IPS DF 19.7 (cell line): ENCODE measurements around the gene SLC15A4.
"Not testable (repeated sequence)": the region's sequence is repeated elsewhere in the genome, so short reads cannot be mapped to it uniquely, and the experiment has no call there.

Experiments
- DNase-seq: peaks from one replicate; pipeline ENCODE4 v3.0.0-alpha.2; 2013; ENCODE audit warnings: low read depth, low spot score

The SLC15A4 gene

GRCh38 chr12:128844031-128844635 is 20.4 kb upstream of the SLC15A4 start:
- no peak for DNase-seq

GRCh38 chr12:128843538-128843937 is 19.8 kb upstream of the SLC15A4 start:
- no peak for DNase-seq

- no peak for DNase-seq
Measured at GRCh38 chr12:128842579-128842978, 18.8 kb upstream of the SLC15A4 start.

GRCh38 chr12:128840862-128841468 is 17.2 kb upstream of the SLC15A4 start:
- no peak for DNase-seq

- not testable (repeated sequence) for DNase-seq
Measured at GRCh38 chr12:128839885-128840284, 16.1 kb upstream of the SLC15A4 start.

- no peak for DNase-seq
Measured at GRCh38 chr12:128833418-128833817, 9.7 kb upstream of the SLC15A4 start.

- DNase-seq: no peak
Measured at GRCh38 chr12:128830505-128830893, 6.7 kb upstream of the SLC15A4 start.

- DNase-seq: no peak
Measured at GRCh38 chr12:128829861-128830504, 6.2 kb upstream of the SLC15A4 start.

GRCh38 chr12:128827724-128828123 is 4.0 kb upstream of the SLC15A4 start:
- no peak for DNase-seq

GRCh38 chr12:128825835-128826234 is 2.1 kb upstream of the SLC15A4 start:
- DNase-seq: no peak

- no peak for DNase-seq
Measured at GRCh38 chr12:128823216-128823915, 392 bp downstream of the SLC15A4 start.

- no peak for DNase-seq
Measured at GRCh38 chr12:128820723-128821432, 2.9 kb downstream of the SLC15A4 start.

GRCh38 chr12:128820253-128820652 is 3.5 kb downstream of the SLC15A4 start:
- no peak for DNase-seq

- no peak for DNase-seq
Measured at GRCh38 chr12:128819293-128820144, 4.2 kb downstream of the SLC15A4 start.

- DNase-seq: no peak
Measured at GRCh38 chr12:128818065-128819022, 5.4 kb downstream of the SLC15A4 start.

- no peak for DNase-seq
Measured at GRCh38 chr12:128817111-128818015, 6.4 kb downstream of the SLC15A4 start.

- no peak for DNase-seq
Measured at GRCh38 chr12:128816643-128816920, 7.2 kb downstream of the SLC15A4 start.

GRCh38 chr12:128815779-128816642 is 7.7 kb downstream of the SLC15A4 start:
- DNase-seq: no peak
